H1 (cell line): Measurements from ENCODE around the gene CTF1. TPM values are rescaled to one million over a fixed set of nuclear protein-coding genes. Genes with fewer than 3 reads are reported as not detected.

ENCODE experiments used
- CTCF ChIA-PET: fragments of 300-600 bp; sonication (Branson Sonifier 250); formaldehyde crosslinking; loops from one replicate; lab custom pipeline; 2021; ENCODE audit not compliant: partially characterized antibody; lab: Charles Lee
- POLR2A ChIA-PET: fragments of 300-600 bp; sonication (Branson Sonifier 250); formaldehyde crosslinking; loops from one replicate; lab custom pipeline; 2021; ENCODE audit warnings: inconsistent platforms; ENCODE audit not compliant: partially characterized antibody; lab: Charles Lee
- DNase-seq, 2 experiments: peaks; one replicate each; pipeline versions ENCODE4 v3.0.0 to v3.0.0-alpha.2; 2010 to 2022; ENCODE audit warnings: low spot score in 2 of 2, low read depth in 1 of 2, mixed read lengths in 1 of 2
- FAIRE-seq: peaks from 2 replicates; lab custom pipeline; 2011; peaks lifted over from hg19 to GRCh38; lab: Jason Lieb, UNC
- H2AFZ ChIP-seq: 2 replicates; pipeline ENCODE4 v1.8.1; 2012; ENCODE audit warnings: low read length, inconsistent platforms
- H2AK5ac ChIP-seq: 2 replicates; pipeline ENCODE4 v1.6.1; 2013; ENCODE audit warnings: low read depth, low read length
- H2BK120ac ChIP-seq: replicated peaks from 2 replicates; pipeline ENCODE3; 2013; ENCODE audit warnings: low read depth, low read length, inconsistent platforms
- H2BK12ac ChIP-seq: 2 replicates; pipeline ENCODE4 v1.6.1; 2013; ENCODE audit warnings: low read depth, low read length
- H2BK15ac ChIP-seq: 2 replicates; pipeline ENCODE4 v1.6.1; 2013; ENCODE audit warnings: low read length
- H2BK20ac ChIP-seq: 2 replicates; pipeline ENCODE4 v1.6.1; 2013; ENCODE audit warnings: low read length
- H2BK5ac ChIP-seq: 2 replicates; pipeline ENCODE4 v1.6.1; 2013; ENCODE audit warnings: low read depth, low read length
- H3K14ac ChIP-seq: 2 replicates; pipeline ENCODE4 v1.6.1; 2013; ENCODE audit warnings: inconsistent platforms; ENCODE audit not compliant: insufficient read length
- H3K18ac ChIP-seq: 2 replicates; pipeline ENCODE4 v1.6.1; 2013; ENCODE audit warnings: low read length; ENCODE audit errors: extremely low read depth
- H3K23ac ChIP-seq: 2 replicates; pipeline ENCODE4 v1.6.1; 2013; ENCODE audit warnings: inconsistent platforms; ENCODE audit not compliant: insufficient read length
- H3K23me2 ChIP-seq: 2 replicates; pipeline ENCODE4 v1.6.1; 2013; ENCODE audit warnings: low read depth, low read length
- H3K27ac ChIP-seq: 2 replicates; pipeline ENCODE4 v1.6.1; 2011; ENCODE audit warnings: low read depth, low read length, inconsistent platforms
- H3K27me3 ChIP-seq, 4 experiments: replicated peaks in 1 of 4; 1 replicate in 1 of 4; 2 replicates in 3 of 4; pipeline versions ENCODE4 v1.6.1 to v1.8.1; 2011 to 2013; ENCODE audit warnings: low read length in 3 of 4, mild to moderate bottlenecking in 3 of 4, inconsistent platforms in 2 of 4, mixed read lengths in 2 of 4, moderate library complexity in 1 of 4; ENCODE audit not compliant: control insufficient read depth in 3 of 4, insufficient read depth in 3 of 4; ENCODE audit errors: extremely low read depth in 1 of 4
- H3K36me3 ChIP-seq, 4 experiments: 2 replicates each; pipeline versions ENCODE4 v1.6.1 to v1.8.1; 2011 to 2013; ENCODE audit warnings: mild to moderate bottlenecking in 4 of 4, low read length in 3 of 4, moderate library complexity in 2 of 4, control low read depth in 1 of 4, inconsistent platforms in 1 of 4; ENCODE audit not compliant: insufficient read depth in 4 of 4, control insufficient read depth in 2 of 4
- H3K4ac ChIP-seq: replicated peaks from 2 replicates; pipeline ENCODE3; 2013; ENCODE audit warnings: low read length, low read depth, mixed read lengths, inconsistent platforms; ENCODE audit not compliant: insufficient read length
- H3K4me1 ChIP-seq, 4 experiments: replicated peaks in 1 of 4; 1 replicate in 1 of 4; 2 replicates in 3 of 4; pipeline versions ENCODE4 v1.6.1 to v1.8.1; 2011 to 2013; ENCODE audit warnings: low read length in 3 of 4, inconsistent platforms in 2 of 4, mixed read lengths in 1 of 4; ENCODE audit not compliant: insufficient read depth in 4 of 4, control insufficient read depth in 3 of 4
- H3K4me2 ChIP-seq, 2 experiments: 2 replicates each; pipeline versions ENCODE4 v1.6.1 to v1.8.1; 2011 to 2013; ENCODE audit warnings: low read depth in 2 of 2, low read length in 2 of 2, control low read depth in 1 of 2, inconsistent platforms in 1 of 2, mild to moderate bottlenecking in 1 of 2; ENCODE audit not compliant: insufficient read depth in 1 of 2
- H3K4me3 ChIP-seq, 4 experiments: fragments of 200-600, 300-600 bp in 1 of 4; sonication (generic), shearing (Covaris generic), sonication (Bioruptor Twin) in 1 of 4; 2 replicates each; pipeline versions ENCODE4 v1.5.1 to v1.8.1; 2011 to 2016; ENCODE audit warnings: low read length in 4 of 4, low read depth in 3 of 4, control low read depth in 2 of 4, inconsistent platforms in 2 of 4, mild to moderate bottlenecking in 2 of 4, mixed read lengths in 1 of 4, moderate library complexity in 1 of 4; ENCODE audit not compliant: insufficient read depth in 2 of 4; ENCODE audit errors: extremely low read depth in 1 of 4
- H3K56ac ChIP-seq: replicated peaks from 2 replicates; pipeline ENCODE3; 2013; ENCODE audit warnings: low read depth, mild to moderate bottlenecking, mixed read lengths, low read length, inconsistent platforms; ENCODE audit not compliant: insufficient read length
- H3K79me1 ChIP-seq: 2 replicates; pipeline ENCODE4 v1.6.1; 2013; ENCODE audit warnings: low read depth, low read length, control low read depth
- H3K79me2 ChIP-seq, 2 experiments: 2 replicates each; pipeline versions ENCODE4 v1.6.1 to v1.8.1; 2012 to 2013; ENCODE audit warnings: low read length in 2 of 2, mild to moderate bottlenecking in 2 of 2, inconsistent platforms in 1 of 2; ENCODE audit not compliant: insufficient read depth in 2 of 2, control insufficient read depth in 1 of 2
- H3K9ac ChIP-seq, 4 experiments: replicated peaks in 1 of 4; 1 replicate in 1 of 4; 2 replicates in 3 of 4; pipeline versions ENCODE4 v1.6.1 to v1.8.1; 2011 to 2013; ENCODE audit warnings: low read depth in 3 of 4, low read length in 3 of 4, control low read depth in 2 of 4, mild to moderate bottlenecking in 2 of 4, moderate library complexity in 2 of 4, inconsistent platforms in 1 of 4; ENCODE audit errors: extremely low read depth in 1 of 4
- H3K9me3 ChIP-seq, 2 experiments: 2 replicates each; pipeline versions ENCODE4 v1.6.1 to v1.8.1; 2012 to 2013; ENCODE audit warnings: mild to moderate bottlenecking in 2 of 2, moderate library complexity in 2 of 2, control low read depth in 1 of 2, inconsistent platforms in 1 of 2, low read depth in 1 of 2, low read length in 1 of 2, mixed read lengths in 1 of 2; ENCODE audit not compliant: insufficient read depth in 2 of 2
- H4K20me1 ChIP-seq, 2 experiments: replicated peaks in 1 of 2; 2 replicates each; pipeline versions ENCODE3 to v1.8.1; 2011 to 2013; ENCODE audit warnings: inconsistent platforms in 2 of 2, low read length in 2 of 2, mild to moderate bottlenecking in 1 of 2; ENCODE audit not compliant: insufficient read depth in 2 of 2, control insufficient read depth in 1 of 2
- H4K5ac ChIP-seq: 2 replicates; pipeline ENCODE4 v1.6.1; 2013; ENCODE audit warnings: low read length, low read depth, mixed read lengths, inconsistent platforms; ENCODE audit not compliant: insufficient read length
- H4K8ac ChIP-seq: 2 replicates; pipeline ENCODE4 v1.8.0; 2013; ENCODE audit warnings: mild to moderate bottlenecking, moderate library complexity, low read length, inconsistent platforms; ENCODE audit not compliant: insufficient read depth; ENCODE audit errors: extremely low read depth
- H4K91ac ChIP-seq: replicated peaks from 2 replicates; pipeline ENCODE3; 2013; ENCODE audit warnings: low read length, mixed read lengths, inconsistent platforms; ENCODE audit not compliant: insufficient read length
- POLR2A ChIP-seq, 2 experiments: IDR thresholded peaks; 1 replicate in 1 of 2; 2 replicates in 1 of 2; pipeline ENCODE4 v1.6.1; 2011; ENCODE audit warnings: low read depth in 2 of 2, low read length in 2 of 2, mild to moderate bottlenecking in 2 of 2; ENCODE audit errors: control extremely low read depth in 1 of 2
- ZNF274 ChIP-seq: IDR thresholded peaks from 2 replicates; pipeline ENCODE4 v1.7.0; 2012; ENCODE audit warnings: low read length, borderline replicate concordance; ENCODE audit errors: extremely low read depth
- WGBS, 2 experiments: shearing (Covaris generic) in 1 of 2; methylation state at CpG; one replicate each; pipeline versions ENCODE4 v1.1.6 to v1.1.7; 2013 to 2015; ENCODE audit warnings: low lambda C conversion rate in 2 of 2, mixed read lengths in 2 of 2, inconsistent platforms in 1 of 2, low coverage in 1 of 2, missing lambda C conversion rate in 1 of 2; ENCODE audit not compliant: insufficient replicate concordance in 2 of 2, insufficient coverage in 1 of 2, insufficient read length in 1 of 2; ENCODE audit errors: extremely low coverage in 1 of 2, missing lambda C conversion rate in 1 of 2; 5-methylcytosine and 5-hydroxymethylcytosine counted together
- polyA plus RNA-seq, 7 experiments: library from polyadenylated mRNA; depleted of rRNA in 3 of 7; stranded (reverse) in 5 of 7; unstranded in 2 of 7; fragments of >200 nt in 5 of 7; fragments of 200-250 nt in 2 of 7; gene quantifications; 1 replicate in 5 of 7; 2 replicates in 1 of 7; 4 replicates in 1 of 7; pipeline versions ENCODE4 v1.2.1 to v1.2.3, GENCODE V29; 2011 to 2013; ENCODE audit warnings: missing spikeins in 2 of 7, mixed read lengths in 2 of 7
- total RNA-seq: library from RNA; stranded (reverse); fragmentation: NEBNext Ultra II Directional; extraction: Animal tissue kit (Norgen Biotek cat#: 25700); gene quantifications from 2 replicates; pipeline ENCODE4 v1.2.1, GENCODE V29; 2021

Gene CTF1
- total and polyA plus RNA-seq, 2 of the 8 experiments (the other 6 are each of a cell fraction or from before 2014, with no cell fraction given), result 0.97 to 3.4 TPM

DNA sequence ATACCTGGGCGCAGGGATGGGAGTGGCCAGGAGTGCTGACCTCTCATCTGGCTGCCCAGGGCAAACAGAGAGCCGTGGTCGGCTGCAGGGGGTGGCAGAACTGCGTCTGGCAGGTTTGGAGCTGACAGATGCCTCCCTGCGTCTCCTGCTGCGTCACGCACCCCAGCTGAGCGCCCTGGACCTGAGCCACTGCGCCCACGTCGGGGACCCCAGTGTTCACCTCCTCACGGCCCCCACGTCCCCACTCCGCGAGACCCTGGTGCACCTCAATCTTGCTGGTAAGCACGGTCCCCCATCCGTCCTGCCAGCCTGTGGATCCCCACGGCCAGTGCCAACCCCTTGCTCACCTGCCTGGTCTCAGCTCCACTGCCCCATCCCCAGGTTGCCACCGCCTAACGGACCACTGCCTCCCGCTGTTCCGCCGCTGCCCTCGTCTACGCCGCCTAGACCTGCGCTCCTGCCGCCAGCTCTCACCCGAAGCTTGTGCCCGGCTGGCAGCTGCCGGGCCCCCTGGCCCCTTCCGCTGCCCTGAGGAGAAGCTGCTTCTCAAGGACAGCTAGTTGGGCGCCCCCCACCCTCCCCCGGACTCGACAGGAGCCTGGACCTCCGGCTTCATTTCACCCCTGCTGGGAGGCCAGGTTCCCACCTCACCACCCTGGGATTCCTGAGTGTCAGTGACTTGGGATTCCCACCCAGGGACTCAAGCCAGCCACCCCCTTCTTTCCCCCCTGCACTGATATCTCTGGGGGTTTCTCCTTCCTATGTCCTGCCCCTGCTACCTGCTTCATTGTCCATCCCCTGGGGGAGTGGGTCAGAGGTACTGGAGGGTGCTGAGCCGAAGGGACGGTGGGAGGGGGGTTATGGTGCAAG is 50.5 kb downstream of the CTF1 start:
- Histone ChIP-seq H3K14ac (no peak overlapping the region), H3K27ac (peak overlapping the region; percentile 77), H4K20me1 (peaks cover 0 to 8% of the 10 kb centered on the region in 2 experiments), H2BK12ac (peak overlapping the region; percentile 96; the same call in 1 of the 2 replicates), H2BK15ac (peak overlapping the region; percentile 40; the same call in 1 of the 2 replicates), H3K36me3 (peaks cover 10 to 21% (median 12%) of the 10 kb centered on the region in 4 experiments; a peak in 7 of 8 replicates), H4K8ac (peak overlapping the region; percentile 31; the same call in 1 of the 2 replicates), H3K4ac (no peak overlapping the region), H3K4me1 (peaks cover 0 to 37% (median 24%) of the 10 kb centered on the region in 4 experiments; a peak in 6 of 7 replicates), H2BK20ac (no peak overlapping the region), H3K9me3 (no peaks in the 10 kb centered on the region), H3K4me2 (peak overlapping the region; percentile 72 to 85), H2AFZ (no peak overlapping the region), H3K79me2 (no peaks in the 10 kb centered on the region), H3K56ac (peak overlapping the region; percentile 32), H3K18ac (0 out of 2 replicates have a peak overlapping the region, but pooled peaks have one; percentile 1), H2BK5ac (peak overlapping the region; percentile 91; the same call in 1 of the 2 replicates), H3K79me1 (no peaks in the 10 kb centered on the region), H3K27me3 (no peaks in the 10 kb centered on the region), H3K23ac (no peak overlapping the region), H2BK120ac (peak overlapping the region; percentile 47), H4K91ac (peak overlapping the region; percentile 79), H3K4me3 (peak overlapping the region in 1 of 4 experiments; percentile 98; a peak in 2 of 8 replicates), H3K9ac (peak overlapping the region in 2 of 4 experiments; percentile 38 to 53; a peak in 4 of 7 replicates), H2AK5ac (peak overlapping the region; percentile 1; the same call in 1 of the 2 replicates), H3K23me2 (peaks cover 12% of the 10 kb centered on the region), H4K5ac (peak overlapping the region; percentile 78)
- DNase-seq, result peak in 1 of 2 experiments; percentile 62
- TF ChIP-seq ZNF274, result no peak
- TF ChIP-seq POLR2A (IDR thresholded peaks at IDR 0.05; ENCODE audit: control extremely low read depth in 1 of 2, low read depth in 2 of 2, low read length in 2 of 2), result 0 out of 3 replicates have a peak, but pooled peaks of 1 of the 2 experiments have one; percentile 21
- POLR2A ChIA-PET, result interaction anchor here (0.9 to 4.4 kb wide), 13 partner anchors 10 to 233 kb away, joined by 3 to 23 read pairs (median 4); partner anchors contain the start of genes FBXL19, FUS and SETD1A
- FAIRE-seq, result no peak
- WGBS, 2 experiments, result 82% methylated on average over 38 of the region's 38 CpGs; no CpG with 5 or more reads in 1 of the 2 experiments
- CTCF ChIA-PET, result interaction anchor here (2.6 kb wide), 1 partner anchor 11 kb away, joined by 19 read pairs; no protein-coding TSS in a partner anchor
